ENCODE measurements around the gene CST7. TPM values are rescaled to one million over a fixed set of nuclear protein-coding genes. Genes with fewer than 3 reads are reported as not detected.
"Not testable (repeated sequence)": the region's sequence is repeated elsewhere in the genome, so short reads cannot be mapped to it uniquely, and the experiment has no call there.

The CST7 gene
- total RNA-seq, 1 experiment from 2014 or later = not detected

- Histone ChIP-seq H3K9me2 (ENCODE audit: insufficient read depth) (no peaks in the 10 kb centered on the region), H3K27ac (ENCODE audit: low read depth, low read length) (no peak overlapping the region), H3K4me2 (ENCODE audit: low read length) (no peak overlapping the region), H4K20me1 (ENCODE audit: insufficient read depth) (no peaks in the 10 kb centered on the region), H3K27me3 (ENCODE audit: insufficient read depth, low read length) (peaks cover 16% of the 10 kb centered on the region; the same call in 1 of the 2 replicates), H3K9me3 (ENCODE audit: control insufficient read depth in 1 of 2, insufficient read depth in 1 of 2, low read depth in 1 of 2, low read length in 2 of 2) (no peaks in the 10 kb centered on the region), H2AFZ (ENCODE audit: low read depth, low read length, poor library complexity, severe bottlenecking) (no peak overlapping the region), H3K79me2 (ENCODE audit: insufficient read depth, low read length) (no peaks in the 10 kb centered on the region), H3K4me1 (ENCODE audit: control insufficient read depth in 1 of 2, insufficient read depth in 2 of 2, low read length in 2 of 2) (peaks cover 0 to 7% of the 10 kb centered on the region in 2 experiments; a peak in 1 of 4 replicates), H3K4me3 (replicated peaks in 1 of 2; ENCODE audit: low read depth in 1 of 2, low read length in 2 of 2) (no peak overlapping the region), H3K9ac (ENCODE audit: low read length) (no peak overlapping the region), H3K36me3 (ENCODE audit: control insufficient read depth in 1 of 2, insufficient read depth in 2 of 2, low read length in 2 of 2) (no peaks in the 10 kb centered on the region)
- DNase-seq (ENCODE audit: low read depth, low spot score) = no peak
- BruUV-seq (replicated peaks) = no TSS peak
- intact Hi-C loops (cut with micrococcal nuclease) = no loop called here
- RAD21 ChIA-PET (ENCODE audit: low non-redundant PET in 1 of 2, low total read pairs in 2 of 2, uncharacterized antibody in 2 of 2, unreplicated experiment in 2 of 2) = no interaction called here
- peak; percentile 55; the same call in 1 of the 2 replicates for ATAC-seq
- peak; percentile 30; the same call in 1 of the 2 replicates for TF ChIP-seq MAX (IDR thresholded peaks at IDR 0.05)
- TF ChIP-seq CBX3 (IDR thresholded peaks at IDR 0.05; ENCODE audit: low read depth) = no peak
- TF ChIP-seq FOSL1 (IDR thresholded peaks at IDR 0.05; ENCODE audit: low read depth) = no peak
- TF ChIP-seq SP1 (IDR thresholded peaks at IDR 0.05; ENCODE audit: low read depth) = no peak
- POLR2A ChIA-PET = no interaction called here
- CTCF ChIA-PET = no interaction called here
Measured at GRCh38 chr20:25000268-25000801, 51.3 kb downstream of the CST7 start.

- CTCF ChIA-PET; RAD21 ChIA-PET (ENCODE audit: low non-redundant PET in 1 of 2, low total read pairs in 2 of 2, uncharacterized antibody in 2 of 2, unreplicated experiment in 2 of 2); intact Hi-C loops (cut with micrococcal nuclease); H3K9me3 ChIP-seq (ENCODE audit: control insufficient read depth in 1 of 2, insufficient read depth in 1 of 2, low read depth in 1 of 2, low read length in 2 of 2); POLR2A ChIA-PET; H3K9me2 ChIP-seq (ENCODE audit: insufficient read depth); ATAC-seq; BruUV-seq (replicated peaks); H3K27ac ChIP-seq (ENCODE audit: low read depth, low read length); H3K79me2 ChIP-seq (ENCODE audit: insufficient read depth, low read length); H3K4me2 ChIP-seq (ENCODE audit: low read length); H4K20me1 ChIP-seq (ENCODE audit: insufficient read depth); H2AFZ ChIP-seq (ENCODE audit: low read depth, low read length, poor library complexity, severe bottlenecking); H3K4me3 ChIP-seq (replicated peaks in 1 of 2; ENCODE audit: low read depth in 1 of 2, low read length in 2 of 2); H3K4me1 ChIP-seq (ENCODE audit: control insufficient read depth in 1 of 2, insufficient read depth in 2 of 2, low read length in 2 of 2); H3K9ac ChIP-seq (ENCODE audit: low read length); H3K36me3 ChIP-seq (ENCODE audit: control insufficient read depth in 1 of 2, insufficient read depth in 2 of 2, low read length in 2 of 2); DNase-seq (ENCODE audit: low read depth, low spot score): not testable (repeated sequence)
- peaks cover 16% of the 10 kb centered on the region; the same call in 1 of the 2 replicates for H3K27me3 ChIP-seq (ENCODE audit: insufficient read depth, low read length)
Measured at GRCh38 chr20:25001323-25001722, 52.3 kb downstream of the CST7 start.
